GM23338 (cell line): ENCODE data around the gene SIL1. TPM values are rescaled to one million over a fixed set of nuclear protein-coding genes. Genes with fewer than 3 reads are reported as not detected.

Experiments
- ATAC-seq: fragments of 200-7000 bp; cut with Tn5 transposase; 3 replicates; pipeline ENCODE4 v1.9.1; 2020
- DNase-seq: peaks from one replicate; pipeline ENCODE4 v3.0.0-alpha.2; 2015; ENCODE audit warnings: low spot score
- H2AFZ ChIP-seq: fragments of 200-600 bp; sonication (generic); 2 replicates; pipeline ENCODE4 v1.8.0; 2016; ENCODE audit warnings: antibody characterized with exemption, mild to moderate bottlenecking, moderate library complexity
- H3F3A ChIP-seq: fragments of 200-600 bp; sonication (generic); replicated peaks from 2 replicates; pipeline ENCODE4 v1.8.0; 2017; ENCODE audit warnings: antibody characterized with exemption, mixed run types, low read depth
- H3K27ac ChIP-seq: fragments of 200-600 bp; sonication (generic); 2 replicates; pipeline ENCODE4 v1.6.1; 2016; ENCODE audit warnings: low read depth
- H3K27me3 ChIP-seq: fragments of 200-600 bp; sonication (generic); 2 replicates; pipeline ENCODE4 v1.8.0; 2016; ENCODE audit warnings: mild to moderate bottlenecking, mixed run types, moderate library complexity; ENCODE audit not compliant: insufficient read depth
- H3K36me3 ChIP-seq: fragments of 200-600 bp; sonication (generic); 2 replicates; pipeline ENCODE4 v1.8.0; 2016; ENCODE audit warnings: mild to moderate bottlenecking; ENCODE audit not compliant: insufficient read depth
- H3K4me1 ChIP-seq: fragments of 200-600 bp; sonication (generic); 2 replicates; pipeline ENCODE4 v1.8.0; 2016; ENCODE audit warnings: mild to moderate bottlenecking, moderate library complexity; ENCODE audit not compliant: insufficient read depth
- H3K4me2 ChIP-seq: fragments of 200-600 bp; sonication (generic); 2 replicates; pipeline ENCODE4 v1.7.1; 2017; ENCODE audit warnings: mixed run types
- H3K4me3 ChIP-seq: fragments of 200-600 bp; sonication (generic); 2 replicates; pipeline ENCODE4 v1.6.1; 2016; ENCODE audit warnings: mixed run types
- H3K79me2 ChIP-seq: fragments of 200-600 bp; sonication (generic); replicated peaks from 2 replicates; pipeline ENCODE4 v1.8.0; 2017; ENCODE audit warnings: mild to moderate bottlenecking; ENCODE audit not compliant: insufficient read depth
- H3K9me2 ChIP-seq: fragments of 200-600 bp; sonication (generic); 2 replicates; pipeline ENCODE4 v1.8.0; 2017; ENCODE audit not compliant: insufficient read depth
- H4K20me1 ChIP-seq: fragments of 200-600 bp; sonication (generic); replicated peaks from 2 replicates; pipeline ENCODE4 v1.8.0; 2017; ENCODE audit warnings: mild to moderate bottlenecking; ENCODE audit not compliant: insufficient read depth
- H3K27ac Mint-ChIP-seq: 2 replicates; pipeline ENCODE4 v1.8.0; 2020; ENCODE audit warnings: inconsistent platforms, mild to moderate bottlenecking, moderate library complexity, mixed read lengths
- H3K27me3 Mint-ChIP-seq: 3 replicates; pipeline ENCODE4 v1.8.0; 2022; ENCODE audit warnings: low read depth, mild to moderate bottlenecking, moderate library complexity, mixed read lengths, inconsistent platforms; ENCODE audit not compliant: insufficient read depth, poor library complexity
- H3K36me3 Mint-ChIP-seq: 3 replicates; pipeline ENCODE4 v1.8.0; 2021; ENCODE audit warnings: low read depth, mild to moderate bottlenecking, inconsistent platforms, moderate library complexity, mixed read lengths
- H3K4me1 Mint-ChIP-seq: 3 replicates; pipeline ENCODE4 v1.8.0; 2020; ENCODE audit warnings: mild to moderate bottlenecking, inconsistent platforms, mixed read lengths
- H3K4me3 Mint-ChIP-seq: 3 replicates; pipeline ENCODE4 v1.8.0; 2021; ENCODE audit warnings: moderate library complexity, mild to moderate bottlenecking, inconsistent platforms, mixed read lengths
- H3K9me3 Mint-ChIP-seq: 3 replicates; pipeline ENCODE4 v1.8.0; 2020; ENCODE audit warnings: moderate library complexity, mild to moderate bottlenecking, inconsistent platforms, mixed read lengths
- CREB1 ChIP-seq: fragments of 250-450 bp; sonication (Bioruptor Pico); IDR thresholded peaks from 2 replicates; pipeline ENCODE4 v1.5.0; 2020; ENCODE audit warnings: low read depth, mild to moderate bottlenecking, moderate library complexity
- EZH2 ChIP-seq: fragments of 200-600 bp; sonication (generic); IDR thresholded peaks from one replicate; pipeline ENCODE4 v1.8.0; 2017; ENCODE audit warnings: antibody characterized with exemption, mild to moderate bottlenecking, low read depth; ENCODE audit not compliant: unreplicated experiment
- EZH2phosphoT487 ChIP-seq: fragments of 200-600 bp; sonication (generic); IDR thresholded peaks from one replicate; pipeline ENCODE4 v1.8.1; 2018; ENCODE audit warnings: antibody characterized with exemption; ENCODE audit not compliant: unreplicated experiment
- JUNB ChIP-seq: IDR thresholded peaks from one replicate; pipeline ENCODE4 v1.6.1; 2016; ENCODE audit warnings: antibody characterized with exemption; ENCODE audit not compliant: unreplicated experiment
- NANOG ChIP-seq: IDR thresholded peaks from 2 replicates; pipeline ENCODE4 v1.6.1; 2016; ENCODE audit warnings: antibody characterized with exemption, borderline replicate concordance
- POLR2AphosphoS5 ChIP-seq: IDR thresholded peaks from 2 replicates; pipeline ENCODE4 v1.6.1; 2016; ENCODE audit warnings: antibody characterized with exemption, low read depth
- STAT1 ChIP-seq: IDR thresholded peaks from one replicate; pipeline ENCODE4 v1.6.1; 2016; ENCODE audit warnings: antibody characterized with exemption; ENCODE audit not compliant: unreplicated experiment
- ZNF114 ChIP-seq: fragments of 250-450 bp; sonication (Bioruptor Pico); IDR thresholded peaks from 2 replicates; pipeline ENCODE4 v1.5.0; 2020; ENCODE audit warnings: mild to moderate bottlenecking, moderate library complexity
- ZNF331 ChIP-seq: fragments of 250-450 bp; sonication (Bioruptor Pico); IDR thresholded peaks from 2 replicates; pipeline ENCODE4 v1.5.0; 2020; ENCODE audit warnings: low read depth, mild to moderate bottlenecking, moderate library complexity
- polyA plus RNA-seq: library from polyadenylated mRNA; unstranded; fragments of >200 nt; fragmentation: Nextera tagmentation; extraction: Ambion mirVana; gene quantifications from 2 replicates; pipeline ENCODE4 v1.2.1, GENCODE V29; 2016
- total RNA-seq: library from RNA; depleted of rRNA; stranded (reverse); fragments of >200 nt; shearing (Covaris generic); gene quantifications from 2 replicates; pipeline ENCODE4 v1.2.3, GENCODE V29; 2014
- TF ChIP-seq, protein P1 (sequence below): fragments of 250-450 bp; sonication (Bioruptor Pico); IDR thresholded peaks from 2 replicates; pipeline ENCODE4 v1.5.0; 2020; ENCODE audit warnings: mild to moderate bottlenecking, moderate library complexity
- TF ChIP-seq, protein P2 (sequence below): IDR thresholded peaks from one replicate; pipeline ENCODE4 v1.6.1; 2018; ENCODE audit warnings: antibody characterized with exemption; ENCODE audit not compliant: unreplicated experiment
- TF ChIP-seq, protein P3 (sequence below), 2 experiments: fragments of 200-600 bp in 1 of 2; sonication (generic) in 1 of 2; conservative IDR thresholded peaks; 2 replicates each; pipeline versions ENCODE4 v1.5.1 to v1.6.1; 2016 to 2017; ENCODE audit warnings: antibody characterized with exemption in 2 of 2, low read depth in 2 of 2, mild to moderate bottlenecking in 2 of 2, moderate library complexity in 1 of 2
- TF ChIP-seq, protein P4 (sequence below): IDR thresholded peaks from 2 replicates; pipeline ENCODE4 v1.6.1; 2016; ENCODE audit warnings: antibody characterized with exemption

Gene SIL1
- total and polyA plus RNA-seq, 2 experiments from 2014 or later: 5.5 to 5.9 TPM

DNA sequence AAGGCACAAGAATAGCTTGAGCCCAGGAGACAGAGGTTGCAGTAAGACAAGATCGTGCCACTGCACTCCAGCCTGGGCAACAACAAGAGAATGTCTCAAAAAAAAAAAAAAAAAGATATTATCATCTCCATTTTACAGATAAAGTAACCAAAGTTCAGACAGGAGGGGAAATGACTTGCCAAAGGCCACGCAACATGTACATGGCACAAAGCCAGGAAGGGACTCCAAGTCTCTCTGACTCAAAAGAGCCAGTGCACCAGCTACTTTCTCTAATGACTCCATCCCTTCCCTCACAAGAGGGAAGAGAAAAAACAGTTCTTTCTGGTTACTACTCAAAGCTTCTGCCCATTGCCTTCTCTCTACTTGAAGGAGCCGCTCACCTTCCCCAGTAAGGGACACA, 34.1 kb downstream of the SIL1 start:
- no peaks in the 10 kb centered on the region for H3K36me3 Mint-ChIP-seq
- Histone ChIP-seq H3K36me3 (no peaks in the 10 kb centered on the region), H2AFZ (no peak overlapping the region), H3K79me2 (no peaks in the 10 kb centered on the region), H3K27ac (no peak overlapping the region), H4K20me1 (no peaks in the 10 kb centered on the region), H3K4me1 (peaks cover 16% of the 10 kb centered on the region), H3K27me3 (no peaks in the 10 kb centered on the region), H3K4me3 (no peak overlapping the region), H3K4me2 (no peak overlapping the region), H3F3A (no peaks in the 10 kb centered on the region), H3K9me2 (no peaks in the 10 kb centered on the region)
- DNase-seq (no peak), ATAC-seq (no peak)
- no peaks in the 10 kb centered on the region for H3K27me3 Mint-ChIP-seq
- TF ChIP-seq STAT1 (no peak), ZNF331 (CRISPR knock-in tag) (no peak), NANOG (no peak), EZH2phosphoT487 (no peak), EZH2 (no peak), CREB1 (no peak), POLR2AphosphoS5 (no peak), JUNB (no peak), ZNF114 (CRISPR knock-in tag) (no peak)
- TF ChIP-seq, protein P1, sequence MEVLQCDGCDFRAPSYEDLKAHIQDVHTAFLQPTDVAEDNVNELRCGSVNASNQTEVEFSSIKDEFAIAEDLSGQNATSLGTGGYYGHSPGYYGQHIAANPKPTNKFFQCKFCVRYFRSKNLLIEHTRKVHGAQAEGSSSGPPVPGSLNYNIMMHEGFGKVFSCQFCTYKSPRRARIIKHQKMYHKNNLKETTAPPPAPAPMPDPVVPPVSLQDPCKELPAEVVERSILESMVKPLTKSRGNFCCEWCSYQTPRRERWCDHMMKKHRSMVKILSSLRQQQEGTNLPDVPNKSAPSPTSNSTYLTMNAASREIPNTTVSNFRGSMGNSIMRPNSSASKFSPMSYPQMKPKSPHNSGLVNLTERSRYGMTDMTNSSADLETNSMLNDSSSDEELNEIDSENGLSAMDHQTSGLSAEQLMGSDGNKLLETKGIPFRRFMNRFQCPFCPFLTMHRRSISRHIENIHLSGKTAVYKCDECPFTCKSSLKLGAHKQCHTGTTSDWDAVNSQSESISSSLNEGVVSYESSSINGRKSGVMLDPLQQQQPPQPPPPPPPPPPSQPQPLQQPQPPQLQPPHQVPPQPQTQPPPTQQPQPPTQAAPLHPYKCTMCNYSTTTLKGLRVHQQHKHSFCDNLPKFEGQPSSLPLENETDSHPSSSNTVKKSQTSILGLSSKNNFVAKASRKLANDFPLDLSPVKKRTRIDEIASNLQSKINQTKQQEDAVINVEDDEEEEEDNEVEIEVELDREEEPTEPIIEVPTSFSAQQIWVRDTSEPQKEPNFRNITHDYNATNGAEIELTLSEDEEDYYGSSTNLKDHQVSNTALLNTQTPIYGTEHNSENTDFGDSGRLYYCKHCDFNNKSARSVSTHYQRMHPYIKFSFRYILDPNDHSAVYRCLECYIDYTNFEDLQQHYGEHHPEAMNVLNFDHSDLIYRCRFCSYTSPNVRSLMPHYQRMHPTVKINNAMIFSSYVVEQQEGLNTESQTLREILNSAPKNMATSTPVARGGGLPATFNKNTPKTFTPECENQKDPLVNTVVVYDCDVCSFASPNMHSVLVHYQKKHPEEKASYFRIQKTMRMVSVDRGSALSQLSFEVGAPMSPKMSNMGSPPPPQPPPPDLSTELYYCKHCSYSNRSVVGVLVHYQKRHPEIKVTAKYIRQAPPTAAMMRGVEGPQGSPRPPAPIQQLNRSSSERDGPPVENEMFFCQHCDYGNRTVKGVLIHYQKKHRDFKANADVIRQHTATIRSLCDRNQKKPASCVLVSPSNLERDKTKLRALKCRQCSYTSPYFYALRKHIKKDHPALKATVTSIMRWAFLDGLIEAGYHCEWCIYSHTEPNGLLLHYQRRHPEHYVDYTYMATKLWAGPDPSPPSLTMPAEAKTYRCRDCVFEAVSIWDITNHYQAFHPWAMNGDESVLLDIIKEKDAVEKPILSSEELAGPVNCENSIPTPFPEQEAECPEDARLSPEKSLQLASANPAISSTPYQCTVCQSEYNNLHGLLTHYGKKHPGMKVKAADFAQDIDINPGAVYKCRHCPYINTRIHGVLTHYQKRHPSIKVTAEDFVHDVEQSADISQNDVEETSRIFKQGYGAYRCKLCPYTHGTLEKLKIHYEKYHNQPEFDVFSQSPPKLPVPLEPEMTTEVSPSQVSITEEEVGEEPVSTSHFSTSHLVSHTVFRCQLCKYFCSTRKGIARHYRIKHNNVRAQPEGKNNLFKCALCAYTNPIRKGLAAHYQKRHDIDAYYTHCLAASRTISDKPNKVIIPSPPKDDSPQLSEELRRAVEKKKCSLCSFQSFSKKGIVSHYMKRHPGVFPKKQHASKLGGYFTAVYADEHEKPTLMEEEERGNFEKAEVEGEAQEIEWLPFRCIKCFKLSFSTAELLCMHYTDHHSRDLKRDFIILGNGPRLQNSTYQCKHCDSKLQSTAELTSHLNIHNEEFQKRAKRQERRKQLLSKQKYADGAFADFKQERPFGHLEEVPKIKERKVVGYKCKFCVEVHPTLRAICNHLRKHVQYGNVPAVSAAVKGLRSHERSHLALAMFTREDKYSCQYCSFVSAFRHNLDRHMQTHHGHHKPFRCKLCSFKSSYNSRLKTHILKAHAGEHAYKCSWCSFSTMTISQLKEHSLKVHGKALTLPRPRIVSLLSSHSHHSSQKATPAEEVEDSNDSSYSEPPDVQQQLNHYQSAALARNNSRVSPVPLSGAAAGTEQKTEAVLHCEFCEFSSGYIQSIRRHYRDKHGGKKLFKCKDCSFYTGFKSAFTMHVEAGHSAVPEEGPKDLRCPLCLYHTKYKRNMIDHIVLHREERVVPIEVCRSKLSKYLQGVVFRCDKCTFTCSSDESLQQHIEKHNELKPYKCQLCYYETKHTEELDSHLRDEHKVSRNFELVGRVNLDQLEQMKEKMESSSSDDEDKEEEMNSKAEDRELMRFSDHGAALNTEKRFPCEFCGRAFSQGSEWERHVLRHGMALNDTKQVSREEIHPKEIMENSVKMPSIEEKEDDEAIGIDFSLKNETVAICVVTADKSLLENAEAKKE (CRISPR knock-in tag): no peak
- TF ChIP-seq, protein P2, sequence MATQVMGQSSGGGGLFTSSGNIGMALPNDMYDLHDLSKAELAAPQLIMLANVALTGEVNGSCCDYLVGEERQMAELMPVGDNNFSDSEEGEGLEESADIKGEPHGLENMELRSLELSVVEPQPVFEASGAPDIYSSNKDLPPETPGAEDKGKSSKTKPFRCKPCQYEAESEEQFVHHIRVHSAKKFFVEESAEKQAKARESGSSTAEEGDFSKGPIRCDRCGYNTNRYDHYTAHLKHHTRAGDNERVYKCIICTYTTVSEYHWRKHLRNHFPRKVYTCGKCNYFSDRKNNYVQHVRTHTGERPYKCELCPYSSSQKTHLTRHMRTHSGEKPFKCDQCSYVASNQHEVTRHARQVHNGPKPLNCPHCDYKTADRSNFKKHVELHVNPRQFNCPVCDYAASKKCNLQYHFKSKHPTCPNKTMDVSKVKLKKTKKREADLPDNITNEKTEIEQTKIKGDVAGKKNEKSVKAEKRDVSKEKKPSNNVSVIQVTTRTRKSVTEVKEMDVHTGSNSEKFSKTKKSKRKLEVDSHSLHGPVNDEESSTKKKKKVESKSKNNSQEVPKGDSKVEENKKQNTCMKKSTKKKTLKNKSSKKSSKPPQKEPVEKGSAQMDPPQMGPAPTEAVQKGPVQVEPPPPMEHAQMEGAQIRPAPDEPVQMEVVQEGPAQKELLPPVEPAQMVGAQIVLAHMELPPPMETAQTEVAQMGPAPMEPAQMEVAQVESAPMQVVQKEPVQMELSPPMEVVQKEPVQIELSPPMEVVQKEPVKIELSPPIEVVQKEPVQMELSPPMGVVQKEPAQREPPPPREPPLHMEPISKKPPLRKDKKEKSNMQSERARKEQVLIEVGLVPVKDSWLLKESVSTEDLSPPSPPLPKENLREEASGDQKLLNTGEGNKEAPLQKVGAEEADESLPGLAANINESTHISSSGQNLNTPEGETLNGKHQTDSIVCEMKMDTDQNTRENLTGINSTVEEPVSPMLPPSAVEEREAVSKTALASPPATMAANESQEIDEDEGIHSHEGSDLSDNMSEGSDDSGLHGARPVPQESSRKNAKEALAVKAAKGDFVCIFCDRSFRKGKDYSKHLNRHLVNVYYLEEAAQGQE: no peak
- TF ChIP-seq, protein P3, sequence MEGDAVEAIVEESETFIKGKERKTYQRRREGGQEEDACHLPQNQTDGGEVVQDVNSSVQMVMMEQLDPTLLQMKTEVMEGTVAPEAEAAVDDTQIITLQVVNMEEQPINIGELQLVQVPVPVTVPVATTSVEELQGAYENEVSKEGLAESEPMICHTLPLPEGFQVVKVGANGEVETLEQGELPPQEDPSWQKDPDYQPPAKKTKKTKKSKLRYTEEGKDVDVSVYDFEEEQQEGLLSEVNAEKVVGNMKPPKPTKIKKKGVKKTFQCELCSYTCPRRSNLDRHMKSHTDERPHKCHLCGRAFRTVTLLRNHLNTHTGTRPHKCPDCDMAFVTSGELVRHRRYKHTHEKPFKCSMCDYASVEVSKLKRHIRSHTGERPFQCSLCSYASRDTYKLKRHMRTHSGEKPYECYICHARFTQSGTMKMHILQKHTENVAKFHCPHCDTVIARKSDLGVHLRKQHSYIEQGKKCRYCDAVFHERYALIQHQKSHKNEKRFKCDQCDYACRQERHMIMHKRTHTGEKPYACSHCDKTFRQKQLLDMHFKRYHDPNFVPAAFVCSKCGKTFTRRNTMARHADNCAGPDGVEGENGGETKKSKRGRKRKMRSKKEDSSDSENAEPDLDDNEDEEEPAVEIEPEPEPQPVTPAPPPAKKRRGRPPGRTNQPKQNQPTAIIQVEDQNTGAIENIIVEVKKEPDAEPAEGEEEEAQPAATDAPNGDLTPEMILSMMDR (conservative IDR thresholded peaks at IDR 0.05; ENCODE audit: low read depth in 2 of 2): no peak
- TF ChIP-seq, protein P4, sequence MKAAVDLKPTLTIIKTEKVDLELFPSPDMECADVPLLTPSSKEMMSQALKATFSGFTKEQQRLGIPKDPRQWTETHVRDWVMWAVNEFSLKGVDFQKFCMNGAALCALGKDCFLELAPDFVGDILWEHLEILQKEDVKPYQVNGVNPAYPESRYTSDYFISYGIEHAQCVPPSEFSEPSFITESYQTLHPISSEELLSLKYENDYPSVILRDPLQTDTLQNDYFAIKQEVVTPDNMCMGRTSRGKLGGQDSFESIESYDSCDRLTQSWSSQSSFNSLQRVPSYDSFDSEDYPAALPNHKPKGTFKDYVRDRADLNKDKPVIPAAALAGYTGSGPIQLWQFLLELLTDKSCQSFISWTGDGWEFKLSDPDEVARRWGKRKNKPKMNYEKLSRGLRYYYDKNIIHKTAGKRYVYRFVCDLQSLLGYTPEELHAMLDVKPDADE: no peak
- H3K4me1 Mint-ChIP-seq: peaks cover 29% of the 10 kb centered on the region
- H3K27ac Mint-ChIP-seq: no peak overlapping the region
- peaks cover 2% of the 10 kb centered on the region; the same call in 1 of the 3 replicates for H3K9me3 Mint-ChIP-seq
- no peak overlapping the region for H3K4me3 Mint-ChIP-seq
